Memory B cell (primary cell): ENCODE data around the gene EMC6.
"Not testable (repeated sequence)": the region's sequence is repeated elsewhere in the genome, so short reads cannot be mapped to it uniquely, and the experiment has no call there.

Experiments
- ATAC-seq: fragments of 150-1000 bp; cut with Tn5 transposase; 2 replicates; pipeline ENCODE4 v1.10.0; 2021; ENCODE audit warnings: low read depth, mild to moderate bottlenecking, moderate library complexity
- DNase-seq, 2 donors: peaks; one replicate each; pipeline ENCODE4 v3.0.0; 2022; ENCODE audit warnings: low spot score in 2 of 2
- H3K27ac Mint-ChIP-seq: one replicate; pipeline ENCODE4 v1.8.0; 2022; ENCODE audit warnings: mild to moderate bottlenecking, moderate library complexity, mixed read lengths
- H3K27me3 Mint-ChIP-seq: one replicate; pipeline ENCODE4 v1.8.0; 2022; ENCODE audit warnings: mixed read lengths
- H3K36me3 Mint-ChIP-seq: one replicate; pipeline ENCODE4 v1.8.0; 2022; ENCODE audit warnings: mild to moderate bottlenecking, mixed read lengths
- H3K4me1 Mint-ChIP-seq: one replicate; pipeline ENCODE4 v1.8.0; 2022; ENCODE audit warnings: mixed read lengths
- H3K4me3 Mint-ChIP-seq: one replicate; pipeline ENCODE4 v1.8.0; 2022; ENCODE audit warnings: mild to moderate bottlenecking, moderate library complexity, mixed read lengths
- H3K9me3 Mint-ChIP-seq: one replicate; pipeline ENCODE4 v1.8.0; 2022; ENCODE audit warnings: mixed read lengths

Gene EMC6

DNA sequence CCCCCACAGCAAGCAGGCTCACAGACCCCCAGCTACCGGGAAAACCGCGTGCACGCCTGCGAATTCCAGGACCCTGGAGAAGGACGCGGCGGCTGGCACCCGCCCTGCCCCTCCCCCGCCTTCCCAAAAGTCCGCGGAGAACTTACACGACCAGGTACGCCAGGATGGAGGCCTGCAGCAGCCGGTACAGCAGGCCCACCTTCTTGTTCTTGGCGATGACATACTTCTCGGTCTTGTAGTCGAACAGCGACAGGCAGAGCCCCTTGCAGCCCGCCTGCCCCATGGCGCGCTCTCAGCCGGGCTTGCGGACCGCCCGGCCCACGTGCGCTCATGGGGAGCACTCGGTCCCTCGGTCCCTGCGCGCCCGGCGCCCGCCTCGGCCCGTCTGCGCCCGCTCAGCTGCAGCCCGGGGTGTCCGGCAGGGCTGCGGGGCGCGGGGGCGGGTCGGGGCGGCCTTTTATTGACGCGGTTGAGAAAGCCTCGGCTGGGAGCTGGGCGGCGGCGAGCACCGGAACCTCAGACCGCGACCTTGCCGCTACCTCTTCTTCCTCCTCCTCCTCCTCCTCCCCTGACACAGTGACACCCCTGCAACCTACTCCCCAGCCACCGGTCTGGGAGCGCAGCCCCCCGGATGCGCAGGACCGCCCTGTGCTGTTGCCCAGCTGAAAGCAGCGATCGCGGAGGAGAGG lies 27.3 kb downstream of the EMC6 start, which contains the start of gene P2RX5:
TSS of gene P2RX5 (minus strand) at position 433 of the 689 bp plus-strand sequence. CDS start at position 283, 150 bp downstream.
- ATAC-seq (peak; percentile 50), DNase-seq (peak in 1 of 2 donors; percentile 66)
- Mint-ChIP-seq H3K27me3 (no peaks in the 10 kb centered on the region), H3K36me3 (peaks cover 17% of the 10 kb centered on the region), H3K27ac (peak within 1 kb of the TSS; percentile 97), H3K4me1 (peaks cover 25% of the 10 kb centered on the region), H3K4me3 (peak within 1 kb of the TSS; percentile 99), H3K9me3 (no peaks in the 10 kb centered on the region)

DNA sequence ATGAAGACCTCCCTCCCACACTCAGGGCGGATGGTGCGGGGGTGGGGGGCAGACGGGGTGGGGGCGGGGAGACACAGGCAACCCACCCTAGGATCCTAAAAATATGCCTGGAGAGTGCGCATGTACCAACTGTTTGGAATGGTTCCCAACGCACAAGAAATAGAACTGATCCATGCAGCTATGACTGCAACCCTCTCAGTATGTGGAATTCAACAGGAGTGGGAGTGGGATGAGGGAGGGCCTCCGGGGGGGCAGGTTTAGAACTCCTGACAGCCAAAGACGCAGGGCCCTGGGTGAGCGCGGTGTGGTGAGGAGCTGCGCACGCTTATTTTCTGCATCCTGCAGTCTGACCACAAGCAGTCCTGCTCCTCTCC lies 28.5 kb downstream of the EMC6 start:
- no peak for ATAC-seq
- DNase-seq, result no peak
- peaks cover 14% of the 10 kb centered on the region for H3K36me3 Mint-ChIP-seq
- H3K4me1 Mint-ChIP-seq, result peaks cover 17% of the 10 kb centered on the region
- no peaks in the 10 kb centered on the region for H3K9me3 Mint-ChIP-seq
- H3K27ac Mint-ChIP-seq, result peak overlapping the region; percentile 97
- peak overlapping the region; percentile 97 for H3K4me3 Mint-ChIP-seq
- H3K27me3 Mint-ChIP-seq, result no peaks in the 10 kb centered on the region

- peaks cover 20% of the 10 kb centered on the region for H3K4me1 Mint-ChIP-seq
- H3K9me3 Mint-ChIP-seq, result peaks cover 2% of the 10 kb centered on the region
- ATAC-seq (no peak), DNase-seq (no peak)
- peaks cover 15% of the 10 kb centered on the region for H3K36me3 Mint-ChIP-seq
- H3K27me3 Mint-ChIP-seq, result no peaks in the 10 kb centered on the region
- no peak overlapping the region for H3K4me3 Mint-ChIP-seq
- H3K27ac Mint-ChIP-seq, result no peak overlapping the region
Measured at GRCh38 chr17:3698139-3698538, 29.5 kb downstream of the EMC6 start.

GRCh38 chr17:3699951-3700350 lies 31.3 kb downstream of the EMC6 start:
- Mint-ChIP-seq H3K4me1 (peaks cover 17% of the 10 kb centered on the region), H3K27me3 (no peaks in the 10 kb centered on the region), H3K9me3 (peaks cover 2% of the 10 kb centered on the region), H3K36me3 (peaks cover 6% of the 10 kb centered on the region), H3K27ac (peak overlapping the region; percentile 62), H3K4me3 (no peak overlapping the region)
- ATAC-seq, result no peak
- DNase-seq, result no peak

DNA sequence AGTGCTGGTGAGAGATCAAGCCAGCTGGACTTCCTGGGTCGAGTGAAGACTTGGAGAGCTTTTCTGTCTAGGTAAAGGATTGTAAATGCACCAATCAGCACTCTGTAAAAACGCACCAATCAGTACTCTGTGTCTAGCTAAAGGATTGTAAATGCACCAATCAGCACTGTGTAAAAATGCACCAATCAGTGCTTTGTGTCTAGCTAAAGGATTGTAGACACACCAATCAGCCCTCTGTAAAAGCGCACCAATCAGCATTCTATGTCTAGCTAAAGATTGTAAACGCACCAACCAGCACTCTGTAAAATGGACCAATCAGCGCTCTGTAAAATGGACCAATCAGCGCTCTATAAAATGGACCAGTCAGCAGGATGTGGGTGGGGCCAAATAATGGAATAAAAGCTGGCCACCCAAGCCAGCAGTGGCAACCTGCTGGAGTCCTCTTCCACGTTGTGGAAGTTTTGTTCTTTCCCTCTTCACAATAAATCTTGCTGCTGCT lies 33.5 kb downstream of the EMC6 start:
- H3K27me3 Mint-ChIP-seq, H3K36me3 Mint-ChIP-seq, H3K4me3 Mint-ChIP-seq, DNase-seq, ATAC-seq, H3K9me3 Mint-ChIP-seq, H3K27ac Mint-ChIP-seq: not testable (repeated sequence)
- H3K4me1 Mint-ChIP-seq, result peaks cover 22% of the 10 kb centered on the region

DNA sequence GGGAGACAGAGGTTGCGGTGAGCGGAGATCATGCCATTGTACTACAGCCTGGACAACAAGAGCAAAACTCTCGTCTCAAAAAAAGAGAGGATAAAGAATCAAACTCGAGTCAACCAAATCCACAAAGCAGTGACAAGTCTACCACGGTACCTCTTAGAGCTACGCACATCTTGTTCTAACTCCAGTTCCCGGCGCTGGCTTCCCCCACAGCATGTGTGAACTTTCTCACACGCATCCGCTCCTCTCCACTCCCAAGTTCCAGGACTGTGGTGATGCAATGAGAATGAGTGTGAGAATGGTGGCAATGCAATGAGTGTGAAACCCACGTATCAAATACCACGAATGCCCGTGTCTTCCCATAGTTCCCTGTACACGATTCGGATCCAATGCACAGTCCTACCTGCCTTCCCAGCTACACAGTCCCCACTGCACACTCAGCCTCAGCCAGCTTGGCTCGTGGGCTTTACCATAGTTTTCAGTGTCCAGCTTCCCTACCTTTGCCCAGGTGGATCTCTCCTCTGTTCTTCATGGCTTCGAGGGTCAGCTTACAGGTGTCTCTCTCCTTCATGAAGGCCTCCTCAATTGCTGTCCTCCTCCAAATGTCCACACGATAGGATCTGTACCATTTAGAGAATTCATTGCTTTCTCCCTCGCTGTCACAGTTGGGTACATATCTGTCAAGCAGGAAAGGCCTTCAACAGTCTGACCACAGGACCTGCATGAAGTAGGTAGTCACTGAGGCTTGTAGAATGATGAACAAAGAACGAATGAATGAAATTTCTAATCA lies 36.5 kb downstream of the EMC6 start:
- no peak for ATAC-seq
- Mint-ChIP-seq H3K4me1 (peaks cover 31% of the 10 kb centered on the region), H3K27ac (no peak overlapping the region), H3K36me3 (peaks cover 3% of the 10 kb centered on the region), H3K27me3 (no peaks in the 10 kb centered on the region), H3K4me3 (no peak overlapping the region), H3K9me3 (peaks cover 2% of the 10 kb centered on the region)
- DNase-seq, result no peak

DNA sequence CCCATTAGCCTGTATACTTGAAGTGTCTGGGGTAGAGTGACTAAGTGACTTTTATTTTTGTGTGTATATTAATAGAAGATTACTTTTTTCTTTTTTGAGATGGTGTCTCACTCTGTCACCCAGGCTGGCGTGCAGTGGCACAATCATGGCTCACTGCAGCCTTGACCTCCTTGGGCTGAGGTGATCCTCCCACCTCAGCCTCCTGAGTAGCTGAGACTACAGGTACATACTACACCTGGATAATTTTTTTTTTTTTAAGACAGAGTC lies 37.0 kb downstream of the EMC6 start:
- ATAC-seq, H3K4me3 Mint-ChIP-seq, H3K36me3 Mint-ChIP-seq, DNase-seq, H3K27ac Mint-ChIP-seq, H3K9me3 Mint-ChIP-seq, H3K27me3 Mint-ChIP-seq: not testable (repeated sequence)
- H3K4me1 Mint-ChIP-seq, result peaks cover 31% of the 10 kb centered on the region

GRCh38 chr17:3708366-3708765 lies 39.8 kb downstream of the EMC6 start:
- Mint-ChIP-seq H3K27me3 (no peaks in the 10 kb centered on the region), H3K4me3 (no peak overlapping the region), H3K9me3 (no peaks in the 10 kb centered on the region), H3K36me3 (peaks cover 6% of the 10 kb centered on the region), H3K4me1 (peaks cover 39% of the 10 kb centered on the region), H3K27ac (no peak overlapping the region)
- no peak for DNase-seq
- no peak for ATAC-seq

GRCh38 chr17:3710951-3711383 lies 42.4 kb downstream of the EMC6 start:
- peak overlapping the region; percentile 93 for H3K27ac Mint-ChIP-seq
- DNase-seq, result peak; percentile 53 to 86
- H3K36me3 Mint-ChIP-seq, result peaks cover 14% of the 10 kb centered on the region

DNA sequence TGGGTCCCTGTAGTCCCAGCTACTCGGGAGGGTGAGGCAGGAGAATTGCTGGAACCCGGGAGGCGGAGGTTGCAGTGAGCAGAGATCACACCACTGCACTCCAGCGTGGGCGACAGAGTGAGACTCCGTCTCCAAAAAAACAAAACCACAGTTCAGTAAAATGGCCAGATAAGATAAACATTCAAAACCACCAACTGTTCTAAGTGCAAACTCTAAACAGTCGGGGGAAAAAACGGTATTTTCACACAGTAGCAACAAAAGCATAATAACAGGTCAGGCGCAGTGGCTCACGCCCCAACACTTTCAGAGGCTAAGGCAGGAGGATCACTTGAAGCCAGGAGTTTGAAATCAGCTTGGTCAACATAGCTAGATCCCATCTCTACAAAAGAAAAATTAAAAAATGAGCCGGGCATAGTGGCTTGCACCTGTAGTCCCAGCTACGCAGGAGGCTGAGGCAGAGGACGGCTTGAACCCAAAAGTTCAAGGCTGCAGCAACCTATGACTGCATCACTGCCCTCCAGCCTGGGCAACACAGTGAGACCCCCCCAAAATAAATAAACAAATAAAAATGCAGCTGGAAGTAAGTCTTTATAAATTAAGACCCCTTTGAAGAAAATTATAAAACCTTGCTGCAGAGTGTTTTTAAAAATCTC lies 44.3 kb downstream of the EMC6 start:
- ATAC-seq (no peak), DNase-seq (no peak)
- no peaks in the 10 kb centered on the region for H3K9me3 Mint-ChIP-seq
- no peak overlapping the region for H3K27ac Mint-ChIP-seq
- peak overlapping the region; percentile 5 for H3K4me3 Mint-ChIP-seq
- H3K27me3 Mint-ChIP-seq, result no peaks in the 10 kb centered on the region
- peaks cover 37% of the 10 kb centered on the region for H3K4me1 Mint-ChIP-seq
- peaks cover 26% of the 10 kb centered on the region for H3K36me3 Mint-ChIP-seq

More at GRCh38 chr17:3710951-3711383, 42.4 kb downstream of the EMC6 start:
- H3K4me3 Mint-ChIP-seq, result peak overlapping the region; percentile 69
- H3K9me3 Mint-ChIP-seq, result no peaks in the 10 kb centered on the region
- no peaks in the 10 kb centered on the region for H3K27me3 Mint-ChIP-seq
- peaks cover 41% of the 10 kb centered on the region for H3K4me1 Mint-ChIP-seq
- ATAC-seq, result peak; percentile 93

- no peak for ATAC-seq
- no peaks in the 10 kb centered on the region for H3K9me3 Mint-ChIP-seq
- DNase-seq, result no peak
- H3K27ac Mint-ChIP-seq, result no peak overlapping the region
- no peak overlapping the region for H3K4me3 Mint-ChIP-seq
- peaks cover 31% of the 10 kb centered on the region for H3K4me1 Mint-ChIP-seq
- H3K27me3 Mint-ChIP-seq, result no peaks in the 10 kb centered on the region
- peaks cover 34% of the 10 kb centered on the region for H3K36me3 Mint-ChIP-seq
Measured at GRCh38 chr17:3715296-3715695, 46.7 kb downstream of the EMC6 start.

DNA sequence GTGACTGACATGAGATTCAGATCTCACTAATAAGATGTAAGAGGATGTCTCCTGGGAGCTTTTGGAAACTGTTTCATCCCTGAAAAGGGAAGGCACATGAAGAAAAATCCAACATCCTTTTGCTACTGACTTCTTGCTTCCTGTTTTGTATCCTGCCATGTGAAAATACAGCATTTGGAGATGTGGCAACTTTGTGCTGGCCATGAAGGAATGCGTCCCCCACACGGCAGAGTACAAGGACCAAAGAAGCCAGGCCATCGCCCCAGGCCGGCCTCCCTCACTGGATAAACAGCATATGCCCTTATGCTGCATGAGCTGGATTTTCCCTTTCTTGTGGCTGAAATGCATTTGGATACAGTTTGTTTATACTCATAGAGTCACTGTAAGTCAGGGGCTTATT lies 49.6 kb downstream of the EMC6 start:
- no peak overlapping the region for H3K4me3 Mint-ChIP-seq
- H3K36me3 Mint-ChIP-seq, result peaks cover 37% of the 10 kb centered on the region
- H3K4me1 Mint-ChIP-seq, result peaks cover 31% of the 10 kb centered on the region

DNA sequence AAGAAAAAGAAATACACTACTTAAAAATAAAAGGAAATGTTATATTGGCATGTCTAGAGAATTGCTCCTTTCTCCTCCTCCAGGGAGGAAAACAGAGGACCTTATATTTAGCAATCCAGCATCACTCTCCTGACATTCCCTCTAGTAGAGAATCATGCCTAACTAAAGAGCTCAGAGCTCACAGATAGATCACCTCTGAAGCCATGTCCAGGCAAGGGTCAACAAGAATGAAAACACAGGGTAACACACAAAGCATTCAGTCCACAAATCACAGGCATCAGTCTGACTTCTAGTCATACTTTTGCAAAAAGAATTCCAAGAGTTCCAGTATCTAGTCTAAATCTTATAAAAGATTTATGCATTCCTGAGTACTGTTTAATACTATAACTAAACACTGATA lies 50.7 kb downstream of the EMC6 start:
- Mint-ChIP-seq H3K27me3 (no peaks in the 10 kb centered on the region), H3K36me3 (peaks cover 37% of the 10 kb centered on the region), H3K27ac (no peak overlapping the region), H3K9me3 (no peaks in the 10 kb centered on the region), H3K4me1 (peaks cover 31% of the 10 kb centered on the region), H3K4me3 (peak overlapping the region; percentile 27)
- ATAC-seq (no peak), DNase-seq (no peak)

More for the DNA sequence above, 49.6 kb downstream of the EMC6 start:
- no peak overlapping the region for H3K27ac Mint-ChIP-seq
- ATAC-seq, result no peak
- DNase-seq, result no peak
- H3K9me3 Mint-ChIP-seq, result no peaks in the 10 kb centered on the region
- H3K27me3 Mint-ChIP-seq, result no peaks in the 10 kb centered on the region
